GM21717 (cell line): ENCODE data around the gene ACAN.

Experiments used
- ATAC-seq: cut with Tn5 transposase; IDR thresholded peaks from one replicate; pipeline ENCODE4 v1.9.1; 2021; ENCODE audit warnings: mild to moderate bottlenecking, moderate library complexity; ENCODE audit not compliant: unreplicated experiment

ACAN gene

GRCh38 chr15:88874684-88875083, 71.4 kb downstream of the ACAN start:
- no peak for ATAC-seq

- ATAC-seq, result no peak
Observed at GRCh38 chr15:88876573-88876972, 73.3 kb downstream of the ACAN start.

GRCh38 chr15:88877415-88877814, 74.2 kb downstream of the ACAN start:
- ATAC-seq, result no peak

GRCh38 chr15:88877906-88878305, 74.7 kb downstream of the ACAN start:
- no peak for ATAC-seq

- ATAC-seq, result peak; percentile 60
Observed at GRCh38 chr15:88878720-88879184, 75.5 kb downstream of the ACAN start.

GRCh38 chr15:88880944-88881740, 77.9 kb downstream of the ACAN start:
- no peak for ATAC-seq

GRCh38 chr15:88881775-88882174, 78.5 kb downstream of the ACAN start:
- no peak for ATAC-seq

- no peak for ATAC-seq
Observed at GRCh38 chr15:88882785-88883184, 79.5 kb downstream of the ACAN start.

- no peak for ATAC-seq
Observed at GRCh38 chr15:88887068-88887580, 83.9 kb downstream of the ACAN start.

- no peak for ATAC-seq
Observed at GRCh38 chr15:88888719-88889118, 85.5 kb downstream of the ACAN start.

GRCh38 chr15:88890495-88890894, 87.3 kb downstream of the ACAN start:
- ATAC-seq, result no peak

- ATAC-seq, result no peak
Observed at GRCh38 chr15:88891540-88892254, 88.5 kb downstream of the ACAN start.

- ATAC-seq, result peak; percentile 60
Observed at GRCh38 chr15:88894348-88894818, 91.1 kb downstream of the ACAN start.

- peak; percentile 64 for ATAC-seq
Observed at GRCh38 chr15:88894819-88895767, 91.9 kb downstream of the ACAN start, which contains the start of gene HAPLN3. Gene HAPLN3, minus strand, starts transcription at chr15:88895544. Its CDS starts 8,246 bp downstream, at chr15:88887298.

GRCh38 chr15:88896333-88897033, 93.2 kb downstream of the ACAN start:
- no peak for ATAC-seq

GRCh38 chr15:88897142-88897455, 93.9 kb downstream of the ACAN start:
- no peak for ATAC-seq

- peak; percentile 88 for ATAC-seq
Observed at GRCh38 chr15:88897456-88898194, 94.4 kb downstream of the ACAN start.

GRCh38 chr15:88898736-88899135, 95.5 kb downstream of the ACAN start:
- no peak for ATAC-seq

GRCh38 chr15:88899251-88899650, 96.0 kb downstream of the ACAN start:
- ATAC-seq, result no peak
